ENCODE data around the gene POLR1A. TPM values are rescaled to one million over a fixed set of nuclear protein-coding genes. Genes with fewer than 3 reads are reported as not detected.

The POLR1A gene
- total RNA-seq, 1 experiment from 2014 or later, result 62.7 TPM

- no peak overlapping the region for H4K5ac ChIP-seq (ENCODE audit: insufficient read length, low read depth, low read length)
- peaks cover 51 to 88% (median 69%) of the 10 kb centered on the region in 3 experiments; a peak in 6 of 7 replicates for H3K36me3 Mint-ChIP-seq (ENCODE audit: insufficient read depth in 1 of 3, low read depth in 3 of 3)
Observed at GRCh38 chr2:86049529-86049928, 56.2 kb downstream of the POLR1A start.

More at GRCh38 chr2:86049529-86049928, 56.2 kb downstream of the POLR1A start:
- Histone ChIP-seq H3K27me3 (ENCODE audit: insufficient read depth, low read length) (no peaks in the 10 kb centered on the region), H2AK5ac (ENCODE audit: insufficient read length, low read length) (no peak overlapping the region), H2BK120ac (ENCODE audit: low read depth, low read length, poor library complexity, severe bottlenecking) (no peak overlapping the region), H2AFZ (ENCODE audit: low read length) (no peak overlapping the region), H3K23me2 (ENCODE audit: insufficient read length, low read depth, low read length, poor library complexity, severe bottlenecking) (no peaks in the 10 kb centered on the region), H3T11ph (ENCODE audit: low read length) (no peak overlapping the region), H3K14ac (ENCODE audit: insufficient read depth, low read length) (no peak overlapping the region), H2BK12ac (ENCODE audit: insufficient read length, low read depth, low read length) (no peak overlapping the region), H3K27ac (ENCODE audit: insufficient read length, low read depth, low read length) (no peak overlapping the region), H4K91ac (ENCODE audit: insufficient read length, low read depth, low read length) (no peak overlapping the region), H3K4me1 (ENCODE audit: insufficient read depth, low read length) (no peaks in the 10 kb centered on the region), H4K8ac (replicated peaks; ENCODE audit: insufficient read length, low read depth, low read length) (no peak overlapping the region), H3K18ac (ENCODE audit: insufficient read length, low read depth, low read length) (no peak overlapping the region), H3K9ac (ENCODE audit: extremely low read depth, insufficient read length, low read length) (no peak overlapping the region), H2BK15ac (ENCODE audit: low read depth, low read length) (no peak overlapping the region), H3K23ac (ENCODE audit: insufficient read length, low read depth, low read length) (no peak overlapping the region), H3K79me1 (ENCODE audit: insufficient read depth, low read depth, low read length, poor library complexity, severe bottlenecking) (no peaks in the 10 kb centered on the region), H2BK5ac (ENCODE audit: insufficient read length, low read length) (no peak overlapping the region), H4K20me1 (ENCODE audit: control insufficient read depth, insufficient read depth, insufficient read length) (no peaks in the 10 kb centered on the region), H3K4ac (ENCODE audit: low read depth, low read length) (no peak overlapping the region), H3K4me2 (ENCODE audit: insufficient read depth, insufficient read length, low read length) (no peak overlapping the region), H3K56ac (ENCODE audit: insufficient read length, low read depth, low read length) (no peak overlapping the region), H3K79me2 (ENCODE audit: insufficient read depth, low read length) (no peaks in the 10 kb centered on the region), H2BK20ac (ENCODE audit: low read depth, low read length, poor library complexity, severe bottlenecking) (no peak overlapping the region), H3K9me3 (ENCODE audit: control insufficient read depth, low read depth, low read length) (no peaks in the 10 kb centered on the region)
- TF ChIP-seq CTCF (conservative IDR thresholded peaks at IDR 0.05), result no peak
- Mint-ChIP-seq H3K4me1 (no peaks in the 10 kb centered on the region), H3K9me3 (no peaks in the 10 kb centered on the region; a peak in 1 of 5 replicates), H3K27me3 (ENCODE audit: low read depth) (no peaks in the 10 kb centered on the region), H3K4me3 (no peak overlapping the region), H3K27ac (no peak overlapping the region)
- DNase-seq, result no peak
- WGBS (ENCODE audit: extremely low coverage, insufficient read length, low lambda C conversion rate), result no CpG with 5 or more reads among the region's 1 CpG
